ENCODE measurements around the gene EIPR1. TPM values are rescaled to one million over a fixed set of nuclear protein-coding genes. Genes with fewer than 3 reads are reported as not detected.

Gene EIPR1
- polyA plus RNA-seq, 1 donor from 2014 or later = 138 TPM

DNA sequence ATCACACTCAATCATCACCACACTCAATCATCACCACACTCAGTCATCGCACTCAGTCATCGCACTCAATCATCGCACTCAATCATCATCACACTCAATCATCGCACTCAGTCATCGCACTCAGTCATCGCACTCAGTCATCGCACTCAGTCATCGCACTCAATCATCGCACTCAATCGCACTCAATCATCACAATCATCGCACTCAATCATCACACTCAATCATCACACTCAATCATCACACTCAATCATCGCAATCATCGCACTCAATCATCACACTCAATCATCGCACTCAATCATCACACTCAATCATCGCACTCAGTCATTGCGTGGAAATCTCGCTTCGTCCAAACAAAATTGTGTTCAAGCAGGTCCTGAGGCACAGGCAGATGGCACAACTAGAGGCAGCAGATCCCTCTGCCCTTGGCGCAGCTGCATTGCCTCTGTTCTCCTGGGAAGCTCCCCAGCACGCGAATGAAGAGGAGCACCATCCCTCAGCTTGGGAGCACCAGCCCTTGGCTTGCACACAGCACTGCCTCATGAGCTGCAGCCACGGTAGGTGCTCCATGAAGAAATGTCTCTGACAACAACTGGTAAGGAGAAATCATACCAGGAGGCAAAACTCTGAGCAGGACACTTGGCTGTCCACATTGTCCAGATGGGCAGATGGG is 108.1 kb downstream of the EIPR1 start:
- no peaks in the 10 kb centered on the region for H3F3A ChIP-seq (ENCODE audit: insufficient read depth, low read length, poor library complexity, severe bottlenecking)
- no peaks in the 10 kb centered on the region for H3K27me3 ChIP-seq (ENCODE audit: insufficient read depth, low read depth, low read length)
- H3K27ac ChIP-seq (ENCODE audit: low read length) = no peak overlapping the region
- no peaks in the 10 kb centered on the region for H3K36me3 ChIP-seq (ENCODE audit: insufficient read depth, low read length)
- no peak overlapping the region for H3K9ac ChIP-seq (ENCODE audit: low read length)
- no peaks in the 10 kb centered on the region for H3K79me2 ChIP-seq (replicated peaks; ENCODE audit: insufficient read depth, low read length)
- no peak overlapping the region for H3K4me2 ChIP-seq (ENCODE audit: low read length)
- no peaks in the 10 kb centered on the region for H3K9me2 ChIP-seq (ENCODE audit: insufficient read depth, low read length)
- peaks cover 4% of the 10 kb centered on the region for H3K9me3 ChIP-seq (ENCODE audit: low read length)
- TF ChIP-seq EP300 (conservative IDR thresholded peaks at IDR 0.05; ENCODE audit: poor library complexity, severe bottlenecking) (no peak), POLR2AphosphoS5 (IDR thresholded peaks at IDR 0.05) (peak; percentile 50)
- TF ChIP-seq, protein P1, sequence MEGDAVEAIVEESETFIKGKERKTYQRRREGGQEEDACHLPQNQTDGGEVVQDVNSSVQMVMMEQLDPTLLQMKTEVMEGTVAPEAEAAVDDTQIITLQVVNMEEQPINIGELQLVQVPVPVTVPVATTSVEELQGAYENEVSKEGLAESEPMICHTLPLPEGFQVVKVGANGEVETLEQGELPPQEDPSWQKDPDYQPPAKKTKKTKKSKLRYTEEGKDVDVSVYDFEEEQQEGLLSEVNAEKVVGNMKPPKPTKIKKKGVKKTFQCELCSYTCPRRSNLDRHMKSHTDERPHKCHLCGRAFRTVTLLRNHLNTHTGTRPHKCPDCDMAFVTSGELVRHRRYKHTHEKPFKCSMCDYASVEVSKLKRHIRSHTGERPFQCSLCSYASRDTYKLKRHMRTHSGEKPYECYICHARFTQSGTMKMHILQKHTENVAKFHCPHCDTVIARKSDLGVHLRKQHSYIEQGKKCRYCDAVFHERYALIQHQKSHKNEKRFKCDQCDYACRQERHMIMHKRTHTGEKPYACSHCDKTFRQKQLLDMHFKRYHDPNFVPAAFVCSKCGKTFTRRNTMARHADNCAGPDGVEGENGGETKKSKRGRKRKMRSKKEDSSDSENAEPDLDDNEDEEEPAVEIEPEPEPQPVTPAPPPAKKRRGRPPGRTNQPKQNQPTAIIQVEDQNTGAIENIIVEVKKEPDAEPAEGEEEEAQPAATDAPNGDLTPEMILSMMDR (IDR thresholded peaks at IDR 0.05; ENCODE audit: poor library complexity, severe bottlenecking) = no peak
- no peak overlapping the region for H3K4me3 ChIP-seq (ENCODE audit: low read length)
- no peaks in the 10 kb centered on the region for H4K20me1 ChIP-seq (ENCODE audit: insufficient read depth)
- H2AFZ ChIP-seq (ENCODE audit: low read depth, low read length) = no peak overlapping the region

DNA sequence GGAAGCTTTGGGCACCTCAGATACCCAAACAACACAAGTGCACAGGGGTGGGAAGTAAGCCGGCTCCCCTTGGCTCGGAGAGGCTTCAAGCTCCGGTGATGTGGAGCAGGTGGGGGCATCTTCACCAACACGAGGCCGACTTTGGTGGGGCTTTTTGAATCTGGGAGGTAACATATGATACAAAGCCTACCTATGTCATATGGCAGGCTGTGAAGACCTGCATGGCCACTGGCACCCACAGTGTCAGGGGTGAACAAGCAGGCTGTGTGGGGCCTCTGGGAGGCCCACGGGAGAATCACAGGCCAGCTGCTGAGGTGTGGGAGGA is 109.0 kb downstream of the EIPR1 start:
- H3K9me3 ChIP-seq (ENCODE audit: low read length) = peaks cover 4% of the 10 kb centered on the region
- H3K9me2 ChIP-seq (ENCODE audit: insufficient read depth, low read length) = no peaks in the 10 kb centered on the region
- no peaks in the 10 kb centered on the region for H3K36me3 ChIP-seq (ENCODE audit: insufficient read depth, low read length)
- no peak overlapping the region for H3K9ac ChIP-seq (ENCODE audit: low read length)
- H3F3A ChIP-seq (ENCODE audit: insufficient read depth, low read length, poor library complexity, severe bottlenecking) = no peaks in the 10 kb centered on the region
- H4K20me1 ChIP-seq (ENCODE audit: insufficient read depth) = no peaks in the 10 kb centered on the region
- TF ChIP-seq POLR2AphosphoS5 (IDR thresholded peaks at IDR 0.05) (no peak), RAD21 (conservative IDR thresholded peaks at IDR 0.05) (no peak), EP300 (conservative IDR thresholded peaks at IDR 0.05; ENCODE audit: poor library complexity, severe bottlenecking) (no peak), EZH2 (IDR thresholded peaks at IDR 0.05; ENCODE audit: borderline replicate concordance, insufficient read depth, low read length, poor library complexity, severe bottlenecking) (no peak), MXI1 (conservative IDR thresholded peaks at IDR 0.05; ENCODE audit: poor library complexity, severe bottlenecking) (no peak), TAF1 (IDR thresholded peaks at IDR 0.05; ENCODE audit: low read depth) (no peak), SMC3 (conservative IDR thresholded peaks at IDR 0.05; ENCODE audit: poor library complexity) (no peak)
- TF ChIP-seq, protein P1 (IDR thresholded peaks at IDR 0.05; ENCODE audit: poor library complexity, severe bottlenecking) = no peak
- TF ChIP-seq, protein P2, sequence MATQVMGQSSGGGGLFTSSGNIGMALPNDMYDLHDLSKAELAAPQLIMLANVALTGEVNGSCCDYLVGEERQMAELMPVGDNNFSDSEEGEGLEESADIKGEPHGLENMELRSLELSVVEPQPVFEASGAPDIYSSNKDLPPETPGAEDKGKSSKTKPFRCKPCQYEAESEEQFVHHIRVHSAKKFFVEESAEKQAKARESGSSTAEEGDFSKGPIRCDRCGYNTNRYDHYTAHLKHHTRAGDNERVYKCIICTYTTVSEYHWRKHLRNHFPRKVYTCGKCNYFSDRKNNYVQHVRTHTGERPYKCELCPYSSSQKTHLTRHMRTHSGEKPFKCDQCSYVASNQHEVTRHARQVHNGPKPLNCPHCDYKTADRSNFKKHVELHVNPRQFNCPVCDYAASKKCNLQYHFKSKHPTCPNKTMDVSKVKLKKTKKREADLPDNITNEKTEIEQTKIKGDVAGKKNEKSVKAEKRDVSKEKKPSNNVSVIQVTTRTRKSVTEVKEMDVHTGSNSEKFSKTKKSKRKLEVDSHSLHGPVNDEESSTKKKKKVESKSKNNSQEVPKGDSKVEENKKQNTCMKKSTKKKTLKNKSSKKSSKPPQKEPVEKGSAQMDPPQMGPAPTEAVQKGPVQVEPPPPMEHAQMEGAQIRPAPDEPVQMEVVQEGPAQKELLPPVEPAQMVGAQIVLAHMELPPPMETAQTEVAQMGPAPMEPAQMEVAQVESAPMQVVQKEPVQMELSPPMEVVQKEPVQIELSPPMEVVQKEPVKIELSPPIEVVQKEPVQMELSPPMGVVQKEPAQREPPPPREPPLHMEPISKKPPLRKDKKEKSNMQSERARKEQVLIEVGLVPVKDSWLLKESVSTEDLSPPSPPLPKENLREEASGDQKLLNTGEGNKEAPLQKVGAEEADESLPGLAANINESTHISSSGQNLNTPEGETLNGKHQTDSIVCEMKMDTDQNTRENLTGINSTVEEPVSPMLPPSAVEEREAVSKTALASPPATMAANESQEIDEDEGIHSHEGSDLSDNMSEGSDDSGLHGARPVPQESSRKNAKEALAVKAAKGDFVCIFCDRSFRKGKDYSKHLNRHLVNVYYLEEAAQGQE (IDR thresholded peaks at IDR 0.05; ENCODE audit: borderline replicate concordance) = no peak
- no peak overlapping the region for H3K4me3 ChIP-seq (ENCODE audit: low read length)
- H2AFZ ChIP-seq (ENCODE audit: low read depth, low read length) = no peak overlapping the region
- H3K27ac ChIP-seq (ENCODE audit: low read length) = no peak overlapping the region
- H3K27me3 ChIP-seq (ENCODE audit: insufficient read depth, low read depth, low read length) = no peaks in the 10 kb centered on the region
- no peak overlapping the region for H3K4me2 ChIP-seq (ENCODE audit: low read length)
- H3K79me2 ChIP-seq (replicated peaks; ENCODE audit: insufficient read depth, low read length) = no peaks in the 10 kb centered on the region

Measured in neural cell (in vitro differentiated cells).